Urothelium cell line (cell line): Measurements from ENCODE around the gene MST1R.

Source experiments
- DNase-seq: peaks from one replicate; pipeline ENCODE4 v3.0.0; 2011; ENCODE audit warnings: low spot score, mixed read lengths
- FAIRE-seq: peaks from 2 replicates; lab custom pipeline; 2011; peaks lifted over from hg19 to GRCh38; lab: Jason Lieb, UNC

Gene MST1R

DNA sequence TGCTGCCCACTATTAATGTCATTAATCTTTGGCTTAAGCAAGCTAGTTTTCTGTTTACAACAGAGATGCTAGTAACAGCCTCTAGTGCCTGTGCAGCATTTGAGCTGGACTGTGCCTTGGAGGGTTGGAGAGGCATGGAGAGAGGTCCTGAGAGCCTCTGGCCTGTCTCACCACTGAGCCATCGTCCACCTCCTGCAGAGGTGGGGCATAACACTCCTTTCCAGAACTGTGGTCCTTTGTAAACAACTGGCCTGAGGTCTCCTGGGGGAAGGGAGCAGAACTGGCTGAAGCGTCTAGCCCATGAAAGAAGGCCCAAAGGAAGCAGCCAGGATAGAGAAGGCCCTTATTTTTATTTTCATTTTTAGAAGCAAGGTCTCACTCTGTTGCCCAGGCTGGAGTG is 24.0 kb downstream of the MST1R start:
- no peak for FAIRE-seq

DNA sequence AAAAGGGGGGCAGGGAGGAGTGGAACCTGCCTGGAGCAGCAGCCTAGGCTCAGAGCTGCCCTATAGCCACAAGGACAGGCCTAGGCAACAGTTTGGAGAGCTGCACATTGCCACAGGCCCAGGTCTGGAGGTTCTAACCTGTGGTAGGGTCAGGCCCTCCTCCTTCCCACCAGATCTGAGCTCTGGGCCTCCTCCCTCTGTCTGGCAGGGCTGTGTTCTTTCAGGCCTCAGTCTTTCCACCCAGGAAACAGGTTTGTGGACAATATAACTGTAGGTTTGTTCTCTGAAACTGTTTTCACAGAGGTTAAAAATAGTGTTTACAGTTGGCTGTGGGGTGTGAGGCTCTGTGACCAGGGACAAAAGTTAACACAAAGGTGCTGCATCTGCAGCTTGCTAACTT is 25.0 kb downstream of the MST1R start:
- no peak for FAIRE-seq
- no peak for DNase-seq

More for the DNA sequence above, 24.0 kb downstream of the MST1R start:
- DNase-seq: no peak

DNA sequence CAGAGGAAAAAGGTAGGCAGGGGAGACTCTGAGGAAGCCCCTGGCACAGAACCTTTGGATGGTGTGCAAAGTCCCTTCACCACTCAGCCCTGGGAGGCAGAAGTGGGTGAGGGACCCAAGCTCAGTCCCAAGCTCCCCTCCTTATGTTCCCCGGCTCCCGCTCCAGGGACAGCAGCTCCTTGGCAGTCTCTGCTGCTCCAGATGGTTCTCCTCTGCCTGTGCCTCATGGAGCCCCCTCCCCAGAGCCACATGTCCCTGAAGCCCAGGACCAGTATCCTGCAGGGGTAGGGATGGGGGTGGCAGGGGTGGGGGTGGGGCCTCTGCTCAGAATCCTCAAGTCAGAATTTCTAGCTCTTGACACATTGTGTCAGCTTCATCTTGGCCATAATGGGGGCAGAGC is 26.0 kb downstream of the MST1R start:
- FAIRE-seq (no peak), DNase-seq (no peak)

DNA sequence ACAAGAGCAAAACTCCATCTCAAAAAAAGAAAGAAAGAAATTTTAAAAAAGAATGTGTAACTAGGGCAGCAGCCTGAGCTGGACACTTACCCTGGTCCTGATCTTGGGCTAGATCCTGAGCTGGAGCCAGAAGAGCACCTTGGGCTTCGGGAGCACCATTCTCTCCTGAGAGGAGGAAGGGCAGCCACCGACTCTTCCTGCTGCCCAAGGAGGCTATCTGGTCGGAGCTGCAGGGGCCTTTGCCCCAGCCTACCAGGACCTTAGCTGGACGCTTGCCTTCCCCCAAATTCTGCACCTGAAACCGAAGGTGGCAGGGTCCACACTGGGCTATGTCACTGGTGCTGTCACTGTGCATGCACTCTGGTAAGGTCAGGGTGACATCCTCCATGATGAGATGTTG is 27.1 kb downstream of the MST1R start:
- FAIRE-seq (no peak), DNase-seq (no peak)

DNA sequence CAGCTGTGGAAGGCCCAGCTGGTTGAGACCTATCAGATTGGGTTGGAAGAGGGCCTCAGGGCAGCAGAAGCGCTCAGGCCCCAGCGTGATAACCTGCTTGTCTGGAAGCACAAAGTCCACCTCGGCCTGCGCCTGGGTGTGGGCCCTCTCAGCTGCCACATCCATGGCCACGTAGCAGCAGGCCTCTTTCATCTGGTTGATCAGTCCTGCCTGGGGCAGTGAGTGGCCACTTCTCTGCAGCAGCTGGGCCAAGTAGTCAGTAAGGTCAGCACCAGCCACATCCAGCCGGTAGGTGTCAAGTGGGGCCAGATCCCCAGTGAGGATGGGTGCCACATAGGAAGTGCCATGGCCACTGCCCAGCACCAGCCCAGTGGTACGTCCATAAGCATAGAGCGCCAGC is 30.1 kb downstream of the MST1R start:
- DNase-seq (no peak), FAIRE-seq (peak; percentile 50)

DNA sequence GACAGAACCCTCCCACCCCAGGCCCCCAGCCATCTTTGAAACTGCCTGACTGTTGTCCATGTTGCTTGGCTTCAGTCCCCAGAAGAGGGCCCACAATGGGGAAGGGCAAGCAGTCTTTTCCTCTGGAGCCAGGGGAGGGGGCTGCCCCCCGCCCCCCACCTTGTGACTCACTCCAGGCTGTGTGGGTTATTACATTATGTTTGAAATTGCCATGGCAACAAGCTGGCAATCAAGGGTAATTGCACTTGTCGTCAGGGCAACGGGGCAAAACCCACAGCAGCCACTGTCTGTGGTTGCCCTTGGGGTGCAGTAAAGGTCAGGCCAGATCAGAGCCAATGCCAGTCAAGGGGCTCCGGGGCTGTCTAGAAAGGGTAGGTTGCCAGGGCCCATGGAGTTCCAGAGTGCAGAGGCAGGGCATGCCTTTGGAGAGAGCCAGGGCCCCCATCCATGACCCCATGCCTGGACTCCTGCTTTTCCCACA is 30.8 kb downstream of the MST1R start:
- DNase-seq (no peak), FAIRE-seq (no peak)

DNA sequence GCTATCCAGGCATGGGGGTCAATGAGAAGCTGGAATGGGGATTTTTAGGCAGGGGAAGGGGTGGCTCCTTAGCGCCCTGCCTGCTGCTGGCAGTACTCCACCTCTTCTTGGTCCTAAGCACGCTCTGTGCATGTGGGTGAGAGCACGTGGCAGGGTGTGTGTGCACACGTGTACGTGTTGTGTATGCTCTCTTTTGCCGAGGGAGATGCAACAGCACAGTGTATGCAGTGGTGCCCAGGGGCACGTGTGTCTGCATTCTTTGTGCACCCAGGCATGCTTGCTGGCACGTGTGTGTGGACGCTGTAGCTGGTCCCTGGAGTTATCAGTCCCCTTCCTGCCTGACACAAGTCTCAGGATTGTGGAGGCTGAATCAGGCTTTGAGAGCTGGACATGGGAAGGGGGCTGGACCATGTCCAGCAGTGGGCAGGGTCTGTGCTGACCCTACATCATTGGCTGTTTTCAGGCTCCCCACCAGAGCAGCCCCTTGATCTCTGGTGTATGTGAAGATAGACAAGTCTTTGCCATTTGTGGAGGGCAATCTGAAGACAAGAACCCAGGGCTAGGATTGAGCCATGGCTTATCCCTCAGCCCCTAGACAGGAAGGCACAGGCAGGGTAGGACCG is 32.0 kb downstream of the MST1R start:
- DNase-seq (no peak), FAIRE-seq (peak; percentile 77)

DNA sequence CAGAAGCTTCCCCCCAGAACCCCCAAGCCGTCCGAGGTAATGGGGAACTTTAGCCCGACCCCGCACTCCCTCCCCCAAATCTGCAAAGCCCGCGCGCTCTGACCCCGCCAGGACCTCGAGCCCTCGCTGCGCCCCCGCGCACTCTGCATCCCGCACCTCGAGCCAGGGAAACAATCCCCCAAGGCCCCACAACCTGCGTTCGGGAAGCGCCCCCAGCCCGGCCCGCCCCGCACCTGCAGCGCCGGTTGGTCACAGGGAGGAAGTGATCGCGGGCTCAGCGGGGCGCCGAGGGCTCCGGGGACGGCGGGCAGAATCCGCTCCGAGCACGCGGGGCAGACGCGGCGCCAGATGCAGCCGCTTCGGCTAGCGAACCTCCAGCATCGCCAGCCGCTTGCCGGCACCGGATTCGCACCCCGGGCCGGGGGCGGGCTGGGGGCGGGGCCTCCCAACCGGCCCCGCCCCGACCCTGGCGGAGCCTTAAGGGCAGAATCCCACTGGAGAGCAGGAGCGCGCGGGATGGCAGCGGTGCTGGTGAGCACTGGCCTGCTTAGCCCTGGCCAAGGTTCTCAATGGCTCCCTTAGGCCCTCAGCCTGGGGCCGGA is 34.0 kb downstream of the MST1R start, which contains the start of gene CAMKV:
CAMKV (minus strand) TSS at position 382 of the 602 bp plus-strand sequence. CDS start 7,518 bp downstream, outside the sequence.
- FAIRE-seq: no peak
- DNase-seq: peak; percentile 58

DNA sequence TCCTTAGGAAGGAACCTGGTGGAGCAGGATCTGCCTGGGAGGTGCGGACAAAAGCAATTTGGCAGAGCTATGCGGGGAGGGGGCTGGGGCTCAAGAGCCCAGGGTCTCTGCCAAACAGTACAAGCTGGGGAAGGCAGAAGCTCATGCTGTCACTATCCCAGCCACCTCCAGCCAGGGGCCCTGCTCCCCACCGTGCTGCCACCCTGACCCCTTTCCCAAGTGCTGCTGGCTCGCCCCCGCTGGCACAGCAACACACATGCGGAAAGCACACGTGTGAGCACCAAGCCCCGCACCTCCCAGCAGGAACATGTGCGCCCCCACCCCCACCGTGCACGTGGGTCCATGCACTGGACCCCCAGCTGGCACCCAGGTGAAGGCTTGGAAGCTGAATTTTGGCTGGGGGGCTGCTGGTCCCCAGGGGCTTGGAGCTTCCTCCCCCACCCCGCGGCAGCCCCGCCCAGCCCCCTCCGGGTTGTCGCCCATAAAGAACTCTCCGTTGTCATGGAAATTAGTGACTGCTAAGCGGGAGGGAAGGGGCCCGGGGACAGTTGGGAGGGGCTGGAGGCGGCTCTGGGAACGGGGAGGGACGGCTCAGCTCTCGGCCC is 34.7 kb downstream of the MST1R start:
- no peak for DNase-seq
- no peak for FAIRE-seq

DNA sequence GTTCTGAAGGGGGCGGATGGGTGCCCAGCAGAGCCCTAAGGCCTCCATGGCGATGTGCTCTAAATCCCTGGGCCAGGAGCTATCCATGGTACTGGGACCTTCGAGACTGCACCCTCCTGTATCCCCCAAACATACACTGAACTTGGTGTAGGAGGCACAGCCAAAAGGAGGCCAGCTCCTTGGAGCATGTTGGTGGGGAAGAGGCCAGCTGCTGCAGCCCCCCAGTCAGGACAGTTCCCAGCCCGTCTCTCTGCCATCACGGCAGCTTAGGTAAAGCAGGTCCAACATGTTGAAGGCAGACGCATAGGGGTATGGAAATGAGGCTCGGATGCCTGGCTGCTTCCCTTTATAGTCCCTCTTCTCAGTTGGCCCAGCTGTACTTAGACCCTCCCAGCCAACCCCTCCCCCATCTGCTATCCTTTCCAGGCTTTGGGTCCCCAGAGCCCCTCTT is 35.8 kb downstream of the MST1R start:
- FAIRE-seq (no peak), DNase-seq (peak; percentile 59)

DNA sequence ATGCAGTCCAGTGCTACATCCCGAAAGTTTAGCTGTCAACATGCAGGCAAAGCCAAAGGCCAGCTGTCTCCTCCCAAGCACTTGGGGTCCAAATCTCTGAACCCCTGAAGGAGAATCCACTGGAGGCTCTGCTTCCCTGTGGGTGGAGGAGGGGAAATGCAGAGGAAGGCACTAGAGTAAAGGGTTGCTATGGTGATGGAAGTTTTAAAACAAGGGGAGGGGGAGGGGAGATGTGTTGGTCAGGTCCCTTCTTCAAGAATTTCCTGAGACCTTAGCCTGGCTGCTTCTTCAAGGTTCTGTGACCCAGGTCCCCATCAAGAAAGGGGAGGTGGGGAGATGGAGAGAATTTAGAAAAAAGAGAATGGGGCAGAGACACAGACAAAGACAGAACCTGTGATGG is 36.3 kb downstream of the MST1R start:
- DNase-seq (no peak), FAIRE-seq (no peak)

DNA sequence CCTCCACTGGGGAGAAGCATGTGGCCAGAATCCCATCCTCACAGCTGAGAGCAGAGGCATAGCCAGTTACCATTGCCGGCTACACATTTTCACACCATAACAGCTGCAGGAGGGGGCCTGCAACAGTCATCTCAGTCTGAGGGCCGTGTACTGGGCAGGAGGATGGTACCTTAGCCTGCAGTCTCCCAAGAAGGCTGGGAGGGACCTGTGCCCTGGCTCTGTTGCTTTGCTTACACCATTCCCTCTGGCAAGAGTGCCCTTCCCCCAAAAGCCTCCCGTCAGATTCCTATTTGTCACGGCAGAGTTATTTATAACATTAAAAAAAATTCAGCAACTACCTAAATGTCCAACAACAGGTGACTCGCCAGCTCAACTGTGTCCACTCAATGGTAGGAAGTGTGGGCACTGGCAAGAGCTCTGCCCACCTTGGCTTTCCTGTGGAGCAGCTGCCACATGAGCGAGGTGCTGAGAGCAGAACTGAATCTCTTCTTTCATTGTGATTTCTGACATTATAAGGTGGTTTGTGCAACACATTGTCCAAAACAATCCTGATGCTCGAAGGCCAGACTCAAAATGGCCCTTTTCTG is 38.4 kb downstream of the MST1R start:
- DNase-seq (no peak), FAIRE-seq (no peak)

DNA sequence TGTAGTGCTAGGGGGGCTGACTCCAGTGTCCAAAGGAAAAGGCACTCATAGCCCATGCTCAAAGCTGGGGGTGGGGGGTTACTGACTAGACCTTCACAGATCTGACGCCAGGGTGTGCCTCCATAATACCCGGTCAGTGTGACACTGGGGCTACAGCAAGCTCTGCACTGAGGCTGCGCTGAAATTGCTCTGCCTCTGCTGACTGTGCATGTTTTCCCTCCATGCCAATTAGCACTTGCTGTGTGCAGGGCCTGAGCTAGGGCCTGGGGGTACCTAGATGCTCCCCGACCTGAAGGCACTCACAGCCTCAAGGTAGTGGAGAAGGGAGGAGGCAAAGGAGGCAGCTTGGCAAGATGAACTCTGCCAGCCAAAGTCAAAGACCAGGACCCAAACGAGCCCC is 39.2 kb downstream of the MST1R start:
- DNase-seq: no peak
- FAIRE-seq: no peak

DNA sequence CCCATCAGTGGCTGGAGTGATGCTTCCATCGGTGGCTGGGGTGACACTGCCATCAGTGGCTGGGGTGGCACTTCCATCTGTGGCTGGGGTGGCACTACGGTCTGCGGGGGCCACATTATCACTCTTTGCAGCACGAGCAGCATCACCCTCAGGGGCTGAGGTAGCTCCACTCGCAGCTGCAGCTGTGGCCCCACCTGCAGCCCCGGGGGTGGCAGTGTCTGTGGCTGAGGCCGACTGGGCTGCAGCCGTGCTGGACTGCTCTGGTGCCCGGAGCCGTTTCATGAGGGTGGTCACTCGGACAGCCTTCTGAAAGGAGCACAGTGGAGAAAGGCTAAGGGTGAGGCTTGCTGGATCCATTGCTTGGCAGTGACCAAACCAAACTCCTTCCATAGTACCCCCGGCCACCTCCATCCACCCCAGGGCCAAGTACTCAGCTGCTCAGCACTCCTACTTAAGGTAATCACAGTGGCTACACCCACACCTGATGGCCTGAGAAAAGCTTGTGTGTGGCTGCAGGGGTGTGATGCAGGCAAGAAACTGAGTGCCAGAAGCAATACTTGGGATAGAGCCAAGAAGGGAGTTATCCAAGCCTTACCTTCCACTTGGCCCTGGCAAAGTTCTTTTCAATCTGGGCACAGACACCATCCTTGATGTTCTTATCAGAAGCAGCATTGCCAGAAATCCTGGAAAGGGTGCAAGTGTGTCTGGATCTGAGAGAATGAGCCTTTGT is 43.9 kb downstream of the MST1R start:
- FAIRE-seq (no peak), DNase-seq (no peak)

DNA sequence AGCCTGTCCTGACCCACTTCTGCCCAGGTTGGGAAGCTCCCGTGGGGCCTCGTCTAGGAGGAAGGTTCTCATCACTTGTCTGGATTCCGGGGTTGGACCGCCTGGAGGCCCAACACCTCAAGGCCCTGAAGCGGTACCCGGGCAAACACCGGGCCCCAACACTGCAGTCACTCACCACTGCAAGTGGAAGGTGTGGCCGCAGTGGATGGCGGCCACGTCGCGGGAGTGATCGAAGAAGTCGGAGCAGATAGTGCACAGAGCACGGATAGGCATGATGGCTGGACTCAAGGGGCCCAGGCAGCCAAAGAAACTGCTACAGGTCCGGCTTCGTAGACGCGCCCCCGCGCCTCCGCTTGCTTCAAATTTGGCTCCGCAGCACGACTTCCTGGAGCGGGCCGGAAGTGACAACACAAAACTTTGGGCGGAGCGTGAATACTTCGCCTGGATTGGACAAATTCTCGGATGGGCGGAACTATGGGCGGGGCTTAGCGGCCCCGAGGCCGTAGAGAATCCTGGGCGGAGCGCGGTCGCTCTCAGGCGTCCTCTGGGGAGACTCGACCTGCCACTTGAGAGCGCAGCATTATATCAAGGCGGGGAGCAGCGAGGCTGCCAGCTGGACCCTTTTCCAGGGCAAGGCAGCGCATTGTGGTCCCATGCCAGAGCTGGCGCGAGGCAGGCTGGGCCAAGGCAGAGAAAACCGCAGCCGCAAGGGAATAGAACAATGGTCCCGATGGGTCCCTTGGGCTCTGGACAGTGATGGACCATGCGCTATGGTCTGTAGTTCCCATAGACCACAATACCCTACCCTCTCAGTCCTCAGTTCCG is 47.3 kb downstream of the MST1R start, which contains the start of gene TRAIP:
TRAIP (minus strand) TSS at position 384 of the 825 bp plus-strand sequence; CDS start at position 273, 111 bp downstream.
- FAIRE-seq (peak; percentile 96), DNase-seq (peak; percentile 99)

DNA sequence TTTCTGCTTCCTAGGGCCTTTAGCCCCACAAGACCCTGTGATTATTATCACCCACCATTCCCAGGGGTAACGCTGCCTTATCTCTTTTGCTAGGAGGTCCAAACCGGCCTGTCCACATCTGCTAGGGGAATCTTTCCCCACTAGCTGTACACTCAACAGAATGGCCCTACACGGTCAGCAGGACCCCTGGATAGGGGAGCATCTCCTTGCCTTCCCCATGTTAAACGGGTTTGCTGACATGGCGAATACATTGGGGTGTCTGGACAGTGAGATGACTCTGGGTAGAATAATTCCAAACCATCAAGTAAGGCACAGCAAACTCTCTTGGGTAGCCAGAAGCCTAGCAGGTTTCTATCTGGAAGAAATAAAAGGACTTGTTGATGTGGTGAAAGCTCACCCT is 48.0 kb downstream of the MST1R start:
- FAIRE-seq (no peak), DNase-seq (no peak)

DNA sequence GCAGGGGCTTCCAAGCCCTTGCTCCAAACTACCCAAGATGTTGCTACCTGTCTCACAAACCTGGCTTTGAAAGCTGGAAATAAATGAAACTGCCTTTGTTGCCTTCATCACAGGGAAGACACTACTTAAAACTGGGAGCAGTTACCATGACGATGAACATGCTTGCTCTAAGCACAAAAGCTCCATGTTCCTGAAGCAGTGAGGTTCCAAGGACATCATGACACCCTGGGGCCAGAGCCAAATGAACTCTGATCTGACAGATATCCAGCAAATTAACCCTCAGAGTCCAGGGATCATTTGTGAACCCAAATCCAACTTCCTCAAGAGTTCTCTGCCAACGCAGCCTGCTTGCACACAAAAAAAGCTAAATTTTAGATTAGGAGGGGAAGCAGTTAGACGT is 58.0 kb downstream of the MST1R start:
- DNase-seq (no peak), FAIRE-seq (no peak)

DNA sequence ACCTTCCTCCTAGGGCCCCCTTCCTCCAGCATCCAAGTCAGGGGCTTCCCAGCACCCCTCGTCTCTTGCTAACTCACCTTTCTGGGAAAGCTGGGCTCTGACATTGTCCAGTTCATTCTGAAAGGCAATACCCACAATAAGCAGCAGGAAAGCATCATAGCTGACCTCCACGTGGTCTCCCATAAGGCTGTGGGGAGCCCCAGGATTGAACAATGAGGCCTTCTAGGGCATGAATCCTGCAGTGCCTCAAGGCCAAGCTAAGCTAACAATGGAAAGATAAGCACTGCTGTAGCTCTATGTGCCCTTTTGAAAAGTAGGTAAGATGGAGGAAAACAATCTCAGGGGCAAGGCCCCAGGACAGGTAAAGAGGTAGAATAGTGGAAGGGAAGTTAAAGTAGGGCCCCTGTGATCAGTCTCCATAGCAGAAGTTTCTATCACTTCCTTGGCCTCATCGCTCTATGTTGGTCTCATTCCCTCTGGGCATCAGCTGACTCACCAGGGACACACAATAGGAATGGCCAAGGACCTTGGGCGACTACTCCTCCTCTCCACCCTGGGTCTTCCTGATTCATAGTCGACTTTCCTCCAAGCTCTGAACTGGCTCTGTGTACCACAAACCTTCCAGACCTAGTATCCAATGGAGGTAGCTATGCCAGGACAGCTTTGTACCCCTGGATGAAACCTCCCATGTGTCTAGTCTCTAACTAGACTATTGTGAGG is 59.0 kb downstream of the MST1R start:
- no peak for DNase-seq
- FAIRE-seq: no peak

DNA sequence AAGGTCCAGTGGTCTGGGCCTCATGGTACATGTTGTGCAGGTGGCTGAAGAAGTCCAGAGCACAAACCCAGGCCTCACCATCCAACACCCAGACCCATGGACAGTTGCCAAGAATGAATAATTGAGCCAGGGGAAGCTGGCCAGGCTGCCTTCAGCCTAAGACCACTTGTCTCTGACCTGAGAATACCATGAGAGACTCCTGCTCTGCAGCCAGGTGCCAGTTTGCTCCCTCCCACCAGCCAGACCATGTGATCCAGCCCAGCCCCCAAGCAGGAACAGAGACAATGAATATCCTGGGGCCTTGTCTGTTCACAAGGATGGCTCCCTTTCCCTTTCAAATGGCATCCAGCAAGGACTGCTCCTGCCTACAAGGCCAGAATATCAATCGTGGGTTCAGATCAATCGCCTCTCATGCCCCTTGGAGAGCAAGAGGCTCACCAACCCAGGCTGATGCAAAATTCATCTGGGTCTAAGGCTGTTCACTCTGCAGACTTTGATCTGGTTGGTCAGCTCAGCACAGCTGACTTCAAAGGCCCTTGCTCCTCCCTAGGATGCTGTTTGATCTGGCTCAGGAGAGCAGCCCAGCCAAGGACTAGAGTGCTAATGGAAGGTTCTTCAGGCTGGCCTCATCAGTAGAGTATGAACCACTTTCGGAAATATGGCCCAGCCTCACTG is 60.7 kb downstream of the MST1R start:
- no peak for DNase-seq
- FAIRE-seq: no peak
